B cell (primary cell): ENCODE data around the gene MYH15. TPM values are rescaled to one million over a fixed set of nuclear protein-coding genes. Genes with fewer than 3 reads are reported as not detected.

Experiments used
- ATAC-seq: fragments of 200-7000 bp; cut with Tn5 transposase; one replicate; pipeline ENCODE4 v1.10.0; 2021; ENCODE audit warnings: low read depth, mild to moderate bottlenecking, moderate number of reproducible peaks, moderate library complexity
- CTCF ChIA-PET: fragments of 350-600 bp; sonication (Branson Sonifier 250); formaldehyde crosslinking; loops from one replicate; lab custom pipeline; 2021; ENCODE audit warnings: antibody characterized with exemption, inconsistent platforms; lab: Charles Lee
- POLR2A ChIA-PET: fragments of 350-600 bp; sonication (Branson Sonifier 250); formaldehyde crosslinking; loops from one replicate; lab custom pipeline; 2021; ENCODE audit warnings: antibody characterized with exemption; lab: Charles Lee
- DNase-seq: peaks from one replicate; pipeline ENCODE4 v3.0.0; 2013
- H2AFZ ChIP-seq: 2 replicates; pipeline ENCODE4 v1.6.1; 2012; ENCODE audit warnings: mild to moderate bottlenecking, low read depth, low read length; ENCODE audit not compliant: insufficient read depth, poor library complexity, severe bottlenecking
- H3K27ac ChIP-seq, 2 donors: 1 replicate in 1 of 2; 2 replicates in 1 of 2; pipeline ENCODE4 v1.5.1; 2012 to 2013; ENCODE audit warnings: low read length in 2 of 2, mild to moderate bottlenecking in 2 of 2, moderate library complexity in 1 of 2
- H3K27me3 ChIP-seq, 4 experiments: fragments of 200-600 bp in 1 of 4; sonication (generic) in 1 of 4; replicated peaks in 1 of 4; 1 replicate in 2 of 4; 2 replicates in 2 of 4; pipeline versions ENCODE4 v1.6.1 to v1.7.0; 2013 to 2016; ENCODE audit warnings: low read length in 3 of 4, mild to moderate bottlenecking in 2 of 4, mixed read lengths in 1 of 4, moderate library complexity in 1 of 4; ENCODE audit not compliant: insufficient read depth in 4 of 4, control insufficient read depth in 3 of 4; ENCODE audit errors: control extremely low read depth in 1 of 4
- H3K36me3 ChIP-seq, 2 experiments: replicated peaks in 1 of 2; 1 replicate in 1 of 2; 2 replicates in 1 of 2; pipeline versions ENCODE4 v1.6.1 to v1.7.1; 2013; ENCODE audit warnings: low read length in 1 of 2; ENCODE audit not compliant: insufficient read depth in 2 of 2, control insufficient read depth in 1 of 2; ENCODE audit errors: control extremely low read depth in 1 of 2, extremely low read depth in 1 of 2
- H3K4me1 ChIP-seq, 2 donors: fragments of 200-600 bp in 1 of 2; sonication (generic) in 1 of 2; 1 replicate in 1 of 2; 2 replicates in 1 of 2; pipeline versions ENCODE4 v1.5.1 to v1.6.1; 2013 to 2017; ENCODE audit warnings: low read length in 2 of 2; ENCODE audit not compliant: control insufficient read depth in 2 of 2, insufficient read depth in 2 of 2
- H3K4me2 ChIP-seq: replicated peaks from 2 replicates; pipeline ENCODE3; 2012; ENCODE audit warnings: mild to moderate bottlenecking, low read depth, low read length; ENCODE audit not compliant: poor library complexity, severe bottlenecking
- H3K4me3 ChIP-seq, 5 experiments: fragments of 200-600 bp in 1 of 5; sonication (generic) in 1 of 5; 1 replicate in 3 of 5; 2 replicates in 2 of 5; pipeline versions ENCODE4 v1.5.1 to v1.7.0; 2011 to 2016; ENCODE audit warnings: low read length in 4 of 5, mild to moderate bottlenecking in 4 of 5, low read depth in 2 of 5, control low read depth in 1 of 5, moderate library complexity in 1 of 5; ENCODE audit not compliant: insufficient read depth in 1 of 5; ENCODE audit errors: control extremely low read depth in 1 of 5, extremely low read depth in 1 of 5
- H3K79me2 ChIP-seq: fragments of 200-600 bp; sonication (generic); one replicate; pipeline ENCODE4 v1.6.0; 2016; ENCODE audit warnings: low read length; ENCODE audit not compliant: control insufficient read depth, insufficient read depth
- H3K9ac ChIP-seq: fragments of 200-600 bp; sonication (generic); 2 replicates; pipeline ENCODE4 v1.6.1; 2017; ENCODE audit warnings: mild to moderate bottlenecking, low read length, moderate library complexity
- H3K9me3 ChIP-seq, 3 donors: one replicate each; pipeline versions ENCODE4 v1.6.1 to v1.7.1; 2013; ENCODE audit warnings: low read length in 2 of 3; ENCODE audit not compliant: control insufficient read depth in 2 of 3, insufficient read depth in 1 of 3; ENCODE audit errors: control extremely low read depth in 1 of 3
- H4K20me1 ChIP-seq: 2 replicates; pipeline ENCODE4 v1.6.0; 2012; ENCODE audit warnings: mild to moderate bottlenecking, low read length; ENCODE audit not compliant: insufficient read depth, control insufficient read depth, poor library complexity, severe bottlenecking
- H3K27ac Mint-ChIP-seq: one replicate; pipeline ENCODE4 v1.8.0; 2021; ENCODE audit warnings: mixed read lengths
- H3K27me3 Mint-ChIP-seq: one replicate; pipeline ENCODE4 v1.8.0; 2021; ENCODE audit warnings: mixed read lengths
- H3K4me1 Mint-ChIP-seq: one replicate; pipeline ENCODE4 v1.8.0; 2021; ENCODE audit warnings: mixed read lengths
- H3K4me3 Mint-ChIP-seq: one replicate; pipeline ENCODE4 v1.8.0; 2021; ENCODE audit warnings: mixed read lengths
- H3K9me3 Mint-ChIP-seq: one replicate; pipeline ENCODE4 v1.8.0; 2022; ENCODE audit warnings: mixed read lengths; ENCODE audit not compliant: insufficient read depth
- CTCF ChIP-seq: fragments of 200-600 bp; IDR thresholded peaks from one replicate; pipeline ENCODE4 v1.8.0; 2022; ENCODE audit warnings: antibody characterized with exemption, mild to moderate bottlenecking
- EZH2 ChIP-seq: IDR thresholded peaks from 2 replicates; pipeline ENCODE4 v1.6.1; 2012; ENCODE audit warnings: borderline replicate concordance, low read depth, mild to moderate bottlenecking, moderate library complexity, low read length; ENCODE audit not compliant: insufficient read depth, poor library complexity, severe bottlenecking
- WGBS: methylation state at CpG from one replicate; pipeline ENCODE4 v1.1.5; 2013; ENCODE audit warnings: missing lambda C conversion rate; ENCODE audit not compliant: insufficient coverage; 5-methylcytosine and 5-hydroxymethylcytosine counted together
- intact Hi-C: fragments of 100-400 bp; cut with micrococcal nuclease; formaldehyde crosslinking; loops from one replicate; pipeline ENCODE4 v1.10.0; 2022
- polyA plus RNA-seq: library from polyadenylated mRNA; depleted of rRNA; stranded (reverse); fragments of >200 nt; gene quantifications from 2 replicates; pipeline ENCODE4 v1.2.3, GENCODE V29; 2012
- total RNA-seq, 2 donors: library from RNA; stranded (reverse); fragments of 120-200 nt in 1 of 2; gene quantifications; 1 replicate in 1 of 2; 2 replicates in 1 of 2; pipeline versions ENCODE4 v1.2.3 to v1.2.4, GENCODE V29; 2013 to 2022

Gene MYH15
- total and polyA plus RNA-seq, 2 donors (not counting 1 experiment from before 2014, with no cell fraction given) = 0.06 TPM; not detected in 1

- Histone ChIP-seq H3K9ac (no peak overlapping the region), H3K79me2 (no peaks in the 10 kb centered on the region), H3K27ac (no peak overlapping the region), H3K4me3 (no peak overlapping the region), H3K27me3 (no peaks in the 10 kb centered on the region), H4K20me1 (no peaks in the 10 kb centered on the region), H2AFZ (no peak overlapping the region), H3K9me3 (peaks cover 0 to 4% (median 0%) of the 10 kb centered on the region in 3 donors), H3K36me3 (no peaks in the 10 kb centered on the region), H3K4me2 (no peak overlapping the region), H3K4me1 (no peaks in the 10 kb centered on the region)
- no peak for TF ChIP-seq EZH2
- no peak for TF ChIP-seq CTCF
- no peak overlapping the region for H3K4me3 Mint-ChIP-seq
- no peak overlapping the region for H3K27ac Mint-ChIP-seq
- CTCF ChIA-PET = no interaction called here
- POLR2A ChIA-PET = no interaction called here
- ATAC-seq (no peak), DNase-seq (no peak)
- 28% methylated on average over 3 of the region's 4 CpGs for WGBS
- no peaks in the 10 kb centered on the region for H3K27me3 Mint-ChIP-seq
- H3K9me3 Mint-ChIP-seq = peaks cover 2% of the 10 kb centered on the region
- intact Hi-C loops = no loop called here
- H3K4me1 Mint-ChIP-seq = no peaks in the 10 kb centered on the region
Observed at GRCh38 chr3:108378153-108378951, 132.0 kb downstream of the MYH15 start.

DNA sequence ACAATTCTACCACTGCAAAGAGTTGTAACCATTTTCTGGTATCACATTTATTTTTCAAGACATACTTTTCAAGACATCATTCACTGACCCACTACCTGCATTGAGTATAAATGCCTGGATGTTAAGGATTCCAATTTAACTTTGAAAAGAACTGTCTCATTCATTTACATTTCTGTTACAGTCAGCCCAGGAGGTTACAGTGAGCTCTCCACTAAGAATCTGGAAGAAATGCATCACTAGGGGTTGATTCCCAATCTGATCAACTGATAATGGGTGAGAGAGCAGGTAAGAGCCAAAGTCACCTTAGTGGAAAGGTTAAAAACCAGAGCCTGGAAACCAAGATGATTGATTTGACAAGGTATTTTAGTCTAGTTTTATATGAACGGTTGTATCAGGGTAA, 133.0 kb downstream of the MYH15 start:
- H3K4me2 ChIP-seq = no peak overlapping the region
- Mint-ChIP-seq H3K27me3 (no peaks in the 10 kb centered on the region), H3K9me3 (peaks cover 2% of the 10 kb centered on the region), H3K4me1 (no peaks in the 10 kb centered on the region), H3K4me3 (no peak overlapping the region), H3K27ac (no peak overlapping the region)
- H3K4me1 ChIP-seq = no peaks in the 10 kb centered on the region
- no peaks in the 10 kb centered on the region for H3K27me3 ChIP-seq
- ATAC-seq = no peak
- no peak overlapping the region for H2AFZ ChIP-seq
- TF ChIP-seq CTCF (no peak), EZH2 (no peak)
- no peak overlapping the region for H3K9ac ChIP-seq
- intact Hi-C loops = no loop called here
- POLR2A ChIA-PET = no interaction called here
- no peak for DNase-seq
- H3K4me3 ChIP-seq = no peak overlapping the region
- H4K20me1 ChIP-seq = no peaks in the 10 kb centered on the region
- H3K9me3 ChIP-seq = peaks cover 0 to 1% (median 0%) of the 10 kb centered on the region in 3 donors
- no peaks in the 10 kb centered on the region for H3K36me3 ChIP-seq
- no peaks in the 10 kb centered on the region for H3K79me2 ChIP-seq
- no peak overlapping the region for H3K27ac ChIP-seq
- WGBS = 80% methylated on average over 1 of the region's 1 CpG
- CTCF ChIA-PET = no interaction called here
